ENCODE data around the gene GDF2.

GDF2 gene

DNA sequence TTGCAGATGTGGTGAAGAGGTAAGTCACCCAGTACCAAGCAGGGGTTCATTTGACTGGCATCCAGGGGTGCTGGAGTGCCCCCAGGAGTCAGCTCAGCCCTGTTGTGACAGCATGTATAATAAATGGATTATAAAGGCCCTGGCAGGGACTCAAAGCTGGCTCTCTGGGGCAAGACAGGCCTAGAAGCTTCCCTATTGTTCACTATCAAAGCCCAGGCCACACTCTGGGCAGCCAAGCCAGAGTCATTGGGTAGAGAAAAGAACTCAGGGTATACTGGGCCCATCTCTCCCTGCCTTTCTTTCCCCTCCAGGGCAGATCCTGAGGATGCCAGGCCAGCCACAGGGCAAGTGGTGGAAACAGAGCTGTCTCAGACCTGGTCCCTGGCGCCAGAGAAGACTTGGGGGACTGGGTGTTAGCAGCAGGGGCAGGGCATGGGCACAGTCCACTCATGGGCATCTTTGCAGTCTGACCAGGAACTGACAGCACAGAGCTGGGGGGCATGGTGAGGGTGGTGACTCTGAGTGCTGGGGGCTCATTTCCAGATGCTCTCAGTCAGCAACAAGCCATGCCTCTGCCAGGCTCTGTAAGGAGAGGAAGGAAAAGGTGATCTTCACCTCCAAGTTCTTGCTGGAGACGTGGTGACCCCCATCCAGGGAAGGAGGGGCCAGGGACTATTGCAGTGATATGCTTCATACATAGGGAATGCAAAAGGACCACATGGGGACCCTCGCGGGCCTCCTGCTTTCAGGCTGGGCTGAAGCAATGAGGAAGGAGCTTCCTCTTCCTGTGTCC, 37.6 kb downstream of the GDF2 start:
- no peak overlapping the region for H3K4me3 ChIP-seq (replicated peaks; ENCODE audit: insufficient read depth, low read length)
- no peak overlapping the region for H3K27ac ChIP-seq (replicated peaks)

DNA sequence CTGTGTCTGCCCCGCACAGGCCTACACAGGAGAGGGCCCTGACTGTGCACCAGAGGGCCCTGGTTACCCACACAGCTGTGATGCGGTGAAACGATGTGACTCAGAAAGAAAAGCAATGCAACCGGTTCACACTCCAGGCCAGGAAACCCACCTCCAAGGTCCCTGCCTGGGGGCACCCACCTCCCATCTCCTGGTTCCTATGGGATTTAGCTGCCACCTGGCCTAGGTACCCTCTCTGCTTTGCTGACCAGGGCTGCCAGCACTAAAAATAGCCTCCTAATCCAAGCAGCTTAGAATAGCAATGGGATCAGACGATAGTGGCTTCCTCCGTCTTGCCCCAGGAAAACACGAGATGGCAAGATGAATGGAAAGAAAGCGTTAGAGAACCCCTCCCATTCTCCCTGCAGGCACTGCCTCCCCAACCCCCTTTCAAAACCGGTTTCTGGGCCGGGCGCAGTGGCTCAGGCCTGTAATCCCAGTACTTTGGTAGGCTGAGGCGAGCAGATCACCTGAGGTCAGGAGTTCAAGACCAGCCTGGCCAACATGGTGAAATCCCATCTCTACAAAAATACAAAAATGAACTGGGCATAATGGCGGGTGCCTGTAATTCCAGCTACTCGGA, 38.3 kb downstream of the GDF2 start:
- H3K27ac ChIP-seq (replicated peaks): no peak overlapping the region
- H3K27me3 ChIP-seq (ENCODE audit: insufficient read depth, poor library complexity, severe bottlenecking): no peaks in the 10 kb centered on the region
- no peak for TF ChIP-seq GABPA (IDR thresholded peaks at IDR 0.05; ENCODE audit: low read depth)
- no peak for TF ChIP-seq SPI1 (IDR thresholded peaks at IDR 0.05; ENCODE audit: borderline replicate concordance, low read depth)
- no peak for TF ChIP-seq POLR2AphosphoS5 (IDR thresholded peaks at IDR 0.05; ENCODE audit: low read depth)
- TF ChIP-seq, protein P1, sequence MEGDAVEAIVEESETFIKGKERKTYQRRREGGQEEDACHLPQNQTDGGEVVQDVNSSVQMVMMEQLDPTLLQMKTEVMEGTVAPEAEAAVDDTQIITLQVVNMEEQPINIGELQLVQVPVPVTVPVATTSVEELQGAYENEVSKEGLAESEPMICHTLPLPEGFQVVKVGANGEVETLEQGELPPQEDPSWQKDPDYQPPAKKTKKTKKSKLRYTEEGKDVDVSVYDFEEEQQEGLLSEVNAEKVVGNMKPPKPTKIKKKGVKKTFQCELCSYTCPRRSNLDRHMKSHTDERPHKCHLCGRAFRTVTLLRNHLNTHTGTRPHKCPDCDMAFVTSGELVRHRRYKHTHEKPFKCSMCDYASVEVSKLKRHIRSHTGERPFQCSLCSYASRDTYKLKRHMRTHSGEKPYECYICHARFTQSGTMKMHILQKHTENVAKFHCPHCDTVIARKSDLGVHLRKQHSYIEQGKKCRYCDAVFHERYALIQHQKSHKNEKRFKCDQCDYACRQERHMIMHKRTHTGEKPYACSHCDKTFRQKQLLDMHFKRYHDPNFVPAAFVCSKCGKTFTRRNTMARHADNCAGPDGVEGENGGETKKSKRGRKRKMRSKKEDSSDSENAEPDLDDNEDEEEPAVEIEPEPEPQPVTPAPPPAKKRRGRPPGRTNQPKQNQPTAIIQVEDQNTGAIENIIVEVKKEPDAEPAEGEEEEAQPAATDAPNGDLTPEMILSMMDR (IDR thresholded peaks at IDR 0.05; ENCODE audit: insufficient read depth, low read length): no peak
- TF ChIP-seq, protein P2, sequence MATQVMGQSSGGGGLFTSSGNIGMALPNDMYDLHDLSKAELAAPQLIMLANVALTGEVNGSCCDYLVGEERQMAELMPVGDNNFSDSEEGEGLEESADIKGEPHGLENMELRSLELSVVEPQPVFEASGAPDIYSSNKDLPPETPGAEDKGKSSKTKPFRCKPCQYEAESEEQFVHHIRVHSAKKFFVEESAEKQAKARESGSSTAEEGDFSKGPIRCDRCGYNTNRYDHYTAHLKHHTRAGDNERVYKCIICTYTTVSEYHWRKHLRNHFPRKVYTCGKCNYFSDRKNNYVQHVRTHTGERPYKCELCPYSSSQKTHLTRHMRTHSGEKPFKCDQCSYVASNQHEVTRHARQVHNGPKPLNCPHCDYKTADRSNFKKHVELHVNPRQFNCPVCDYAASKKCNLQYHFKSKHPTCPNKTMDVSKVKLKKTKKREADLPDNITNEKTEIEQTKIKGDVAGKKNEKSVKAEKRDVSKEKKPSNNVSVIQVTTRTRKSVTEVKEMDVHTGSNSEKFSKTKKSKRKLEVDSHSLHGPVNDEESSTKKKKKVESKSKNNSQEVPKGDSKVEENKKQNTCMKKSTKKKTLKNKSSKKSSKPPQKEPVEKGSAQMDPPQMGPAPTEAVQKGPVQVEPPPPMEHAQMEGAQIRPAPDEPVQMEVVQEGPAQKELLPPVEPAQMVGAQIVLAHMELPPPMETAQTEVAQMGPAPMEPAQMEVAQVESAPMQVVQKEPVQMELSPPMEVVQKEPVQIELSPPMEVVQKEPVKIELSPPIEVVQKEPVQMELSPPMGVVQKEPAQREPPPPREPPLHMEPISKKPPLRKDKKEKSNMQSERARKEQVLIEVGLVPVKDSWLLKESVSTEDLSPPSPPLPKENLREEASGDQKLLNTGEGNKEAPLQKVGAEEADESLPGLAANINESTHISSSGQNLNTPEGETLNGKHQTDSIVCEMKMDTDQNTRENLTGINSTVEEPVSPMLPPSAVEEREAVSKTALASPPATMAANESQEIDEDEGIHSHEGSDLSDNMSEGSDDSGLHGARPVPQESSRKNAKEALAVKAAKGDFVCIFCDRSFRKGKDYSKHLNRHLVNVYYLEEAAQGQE (IDR thresholded peaks at IDR 0.05; ENCODE audit: insufficient replicate concordance, low read depth): no peak
- H3K4me3 ChIP-seq (replicated peaks; ENCODE audit: insufficient read depth, low read length): no peak overlapping the region
- DNase-seq (ENCODE audit: low read depth in 1 of 2, low spot score in 1 of 2): peak in 1 of 2 experiments; percentile 16

More for the DNA sequence above, 37.6 kb downstream of the GDF2 start:
- H3K27me3 ChIP-seq (ENCODE audit: insufficient read depth, poor library complexity, severe bottlenecking): no peaks in the 10 kb centered on the region
- no peak for DNase-seq (ENCODE audit: low read depth in 1 of 2, low spot score in 1 of 2)
- no peak for TF ChIP-seq SPI1 (IDR thresholded peaks at IDR 0.05; ENCODE audit: borderline replicate concordance, low read depth)
- TF ChIP-seq, protein P1 (IDR thresholded peaks at IDR 0.05; ENCODE audit: insufficient read depth, low read length): no peak
- TF ChIP-seq, protein P2 (IDR thresholded peaks at IDR 0.05; ENCODE audit: insufficient replicate concordance, low read depth): no peak
- no peak for TF ChIP-seq POLR2AphosphoS5 (IDR thresholded peaks at IDR 0.05; ENCODE audit: low read depth)
- TF ChIP-seq GABPA (IDR thresholded peaks at IDR 0.05; ENCODE audit: low read depth): no peak

DNA sequence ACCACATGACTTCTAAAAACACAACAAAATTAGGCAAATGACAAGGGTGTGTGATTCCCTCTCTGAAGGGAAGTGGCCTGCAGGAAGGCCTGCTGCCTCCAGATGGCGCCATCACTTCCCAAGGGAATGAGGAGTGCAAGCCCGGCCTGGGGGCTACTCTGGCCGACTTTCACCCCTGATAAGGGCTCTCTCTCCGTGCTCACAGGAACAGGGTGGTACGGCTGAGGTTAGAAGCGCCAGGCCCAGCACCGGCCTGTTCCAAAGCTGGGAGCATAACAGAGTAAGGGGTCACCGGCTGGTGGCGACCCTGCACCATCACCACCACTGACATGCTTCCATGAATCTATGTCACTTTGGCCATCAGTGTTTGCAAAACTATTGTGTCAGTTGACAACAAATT, 39.0 kb downstream of the GDF2 start:
- TF ChIP-seq, protein P2 (IDR thresholded peaks at IDR 0.05; ENCODE audit: insufficient replicate concordance, low read depth): no peak
- TF ChIP-seq GABPA (IDR thresholded peaks at IDR 0.05; ENCODE audit: low read depth): no peak
- peak; percentile 64; the same call in 1 of the 2 replicates for TF ChIP-seq SPI1 (IDR thresholded peaks at IDR 0.05; ENCODE audit: borderline replicate concordance, low read depth)
- TF ChIP-seq, protein P1 (IDR thresholded peaks at IDR 0.05; ENCODE audit: insufficient read depth, low read length): peak; percentile 51
- Histone ChIP-seq H3K27ac (replicated peaks) (no peak overlapping the region), H3K4me3 (replicated peaks; ENCODE audit: insufficient read depth, low read length) (no peak overlapping the region), H3K27me3 (ENCODE audit: insufficient read depth, poor library complexity, severe bottlenecking) (no peaks in the 10 kb centered on the region)
- peak in 1 of 2 experiments; percentile 23 for DNase-seq (ENCODE audit: low read depth in 1 of 2, low spot score in 1 of 2)
